GM11168 (cell line): ENCODE data around the gene STAC2.

Experiments
- in situ Hi-C: fragments of 300-500 bp; cut with MboI; formaldehyde crosslinking; loops from one replicate; pipeline ENCODE4 v1.12.0; 2022; ENCODE audit warnings: low sequenced_read_pairs; ENCODE audit not compliant: unreplicated experiment

STAC2 gene

GRCh38 chr17:39194089-39194984, 31.4 kb downstream of the STAC2 start:
- in situ Hi-C loops: no loop called here

GRCh38 chr17:39193346-39193745, 32.4 kb downstream of the STAC2 start:
- in situ Hi-C loops: no loop called here

GRCh38 chr17:39192901-39193300, 32.8 kb downstream of the STAC2 start:
- in situ Hi-C loops: no loop called here

GRCh38 chr17:39191750-39192510, 33.8 kb downstream of the STAC2 start:
- in situ Hi-C loops: no loop called here

- in situ Hi-C loops: no loop called here
Measured at GRCh38 chr17:39187152-39187830, 38.5 kb downstream of the STAC2 start.

GRCh38 chr17:39186481-39187002, 39.2 kb downstream of the STAC2 start:
- in situ Hi-C loops: no loop called here

- in situ Hi-C loops: no loop called here
Measured at GRCh38 chr17:39183720-39184119, 42.0 kb downstream of the STAC2 start.

- in situ Hi-C loops: no loop called here
Measured at GRCh38 chr17:39183045-39183444, 42.7 kb downstream of the STAC2 start.

GRCh38 chr17:39181303-39181702, 44.4 kb downstream of the STAC2 start:
- in situ Hi-C loops: no loop called here

- in situ Hi-C loops: no loop called here
Measured at GRCh38 chr17:39178536-39178935, 47.2 kb downstream of the STAC2 start.

- in situ Hi-C loops: no loop called here
Measured at GRCh38 chr17:39177256-39177655, 48.5 kb downstream of the STAC2 start.

GRCh38 chr17:39175695-39176093, 50.1 kb downstream of the STAC2 start:
- in situ Hi-C loops: no loop called here

GRCh38 chr17:39174920-39175694, 50.6 kb downstream of the STAC2 start:
- in situ Hi-C loops: no loop called here

GRCh38 chr17:39173526-39174274, 52.0 kb downstream of the STAC2 start:
- in situ Hi-C loops: no loop called here

- in situ Hi-C loops: no loop called here
Measured at GRCh38 chr17:39173080-39173479, 52.7 kb downstream of the STAC2 start.

GRCh38 chr17:39171933-39172332, 53.8 kb downstream of the STAC2 start:
- in situ Hi-C loops: no loop called here

- in situ Hi-C loops: no loop called here
Measured at GRCh38 chr17:39170558-39170957, 55.2 kb downstream of the STAC2 start.

- in situ Hi-C loops: no loop called here
Measured at GRCh38 chr17:39170109-39170508, 55.6 kb downstream of the STAC2 start.

- in situ Hi-C loops: no loop called here
Measured at GRCh38 chr17:39169518-39169917, 56.2 kb downstream of the STAC2 start.
